ENCODE data around the gene RIMBP3C. TPM values are rescaled to one million over a fixed set of nuclear protein-coding genes. Genes with fewer than 3 reads are reported as not detected.

The RIMBP3C gene
- total RNA-seq, 2 donors from 2014 or later = 0.50 to 1.4 TPM

Other genes with a start within 250 kb of the RIMBP3C start
- gene RIMBP3B, start 167.7 kb downstream of the RIMBP3C start, total RNA-seq = 1 to 10 TPM in 1 of 2 donors, under 1 TPM in 1; 0.14 to 1.4 TPM
- gene HIC2, start 134.1 kb downstream of the RIMBP3C start, total RNA-seq = 1 to 10 TPM; 7.4 to 9.7 TPM
- gene TMEM191C, start 84.1 kb downstream of the RIMBP3C start, total RNA-seq = 1 to 10 TPM; 1.4 to 3.5 TPM
- 100 to 1,000 TPM in 1 of 2 donors, 10 to 100 TPM in 1; 86.3 to 114 TPM for gene UBE2L3, start 16.3 kb upstream of the RIMBP3C start, total RNA-seq
- gene YDJC, start 78.6 kb upstream of the RIMBP3C start, total RNA-seq = 10 to 100 TPM; 43.1 to 68.6 TPM
- 1 to 10 TPM; 2.0 to 2.5 TPM for gene CCDC116, start 81.3 kb upstream of the RIMBP3C start, total RNA-seq
- gene SDF2L1, start 90.8 kb upstream of the RIMBP3C start, total RNA-seq = 100 to 1,000 TPM; 102 to 127 TPM
- 10 to 100 TPM; 50.4 to 62.9 TPM for gene PPIL2, start 114.6 kb upstream of the RIMBP3C start, total RNA-seq
- gene YPEL1, start 184.3 kb upstream of the RIMBP3C start, total RNA-seq = 10 to 100 TPM; 14.2 to 19.0 TPM

Measured in natural killer cell treated with Interleukin-12 subunit alpha and Interleukin-12 subunit beta and Interleukin-15 and Interleukin-18, amount 100 ng/mL, for 72 hours (primary cell).